Trophoblast cell (in vitro differentiated cells and primary cell): ENCODE results near the gene HOXA9.

Experiments used
- DNase-seq, 2 donors: peaks; one replicate each; pipeline ENCODE4 v3.0.0-alpha.2; 2016
- H2AFZ ChIP-seq: 2 replicates; pipeline ENCODE4 v1.6.1; 2013; ENCODE audit warnings: low read length, moderate library complexity, mild to moderate bottlenecking; ENCODE audit not compliant: insufficient read depth, poor library complexity
- H2AK5ac ChIP-seq: 2 replicates; pipeline ENCODE4 v1.6.1; 2013; ENCODE audit warnings: mild to moderate bottlenecking, low read length
- H2BK120ac ChIP-seq: 2 replicates; pipeline ENCODE4 v1.6.1; 2013; ENCODE audit warnings: low read length, mild to moderate bottlenecking, moderate library complexity; ENCODE audit not compliant: insufficient read depth, poor library complexity
- H2BK12ac ChIP-seq: 2 replicates; pipeline ENCODE4 v1.6.1; 2013; ENCODE audit warnings: mild to moderate bottlenecking, low read length, moderate library complexity
- H2BK5ac ChIP-seq: 2 replicates; pipeline ENCODE4 v1.6.1; 2013; ENCODE audit warnings: low read length, low read depth, moderate library complexity, mild to moderate bottlenecking; ENCODE audit not compliant: poor library complexity
- H3K14ac ChIP-seq: 2 replicates; pipeline ENCODE4 v1.6.1; 2013; ENCODE audit warnings: mild to moderate bottlenecking, low read length
- H3K18ac ChIP-seq: 2 replicates; pipeline ENCODE4 v1.6.1; 2013; ENCODE audit warnings: mild to moderate bottlenecking, low read length
- H3K23ac ChIP-seq: 2 replicates; pipeline ENCODE4 v1.6.1; 2013; ENCODE audit warnings: low read length
- H3K27ac ChIP-seq: 2 replicates; pipeline ENCODE4 v1.5.1; 2013; ENCODE audit warnings: low read depth, mild to moderate bottlenecking, inconsistent platforms, low read length, moderate library complexity
- H3K27me3 ChIP-seq: 2 replicates; pipeline ENCODE4 v1.6.1; 2013; ENCODE audit warnings: inconsistent platforms, mild to moderate bottlenecking, low read length, moderate library complexity; ENCODE audit not compliant: insufficient read depth
- H3K36me3 ChIP-seq, 2 experiments: 1 replicate in 1 of 2; 2 replicates in 1 of 2; pipeline ENCODE4 v1.6.1; 2013; ENCODE audit warnings: low read length in 2 of 2, mild to moderate bottlenecking in 2 of 2, moderate library complexity in 1 of 2; ENCODE audit not compliant: insufficient read depth in 2 of 2, control insufficient read depth in 1 of 2
- H3K4ac ChIP-seq: 2 replicates; pipeline ENCODE4 v1.6.1; 2013; ENCODE audit warnings: low read depth, mild to moderate bottlenecking, low read length, moderate library complexity
- H3K4me1 ChIP-seq, 2 experiments: 1 replicate in 1 of 2; 2 replicates in 1 of 2; pipeline ENCODE4 v1.6.1; 2013; ENCODE audit warnings: low read length in 2 of 2, mild to moderate bottlenecking in 2 of 2, moderate library complexity in 1 of 2; ENCODE audit not compliant: insufficient read depth in 2 of 2, control insufficient read depth in 1 of 2
- H3K4me2 ChIP-seq: 2 replicates; pipeline ENCODE4 v1.6.1; 2013; ENCODE audit warnings: inconsistent platforms, mild to moderate bottlenecking, low read length, moderate library complexity
- H3K4me3 ChIP-seq: 2 replicates; pipeline ENCODE4 v1.5.1; 2013; ENCODE audit warnings: mild to moderate bottlenecking, low read depth, low read length, inconsistent platforms
- H3K79me1 ChIP-seq: one replicate; pipeline ENCODE4 v1.6.1; 2013; ENCODE audit warnings: low read length
- H3K79me2 ChIP-seq: 2 replicates; pipeline ENCODE4 v1.6.1; 2013; ENCODE audit warnings: low read length, mild to moderate bottlenecking; ENCODE audit not compliant: control insufficient read depth, insufficient read depth, poor library complexity
- H3K9ac ChIP-seq: 2 replicates; pipeline ENCODE4 v1.6.1; 2013; ENCODE audit warnings: mild to moderate bottlenecking, low read length
- H3K9me3 ChIP-seq: 2 replicates; pipeline ENCODE4 v1.6.1; 2013; ENCODE audit warnings: low read depth, mild to moderate bottlenecking, control low read depth, inconsistent platforms, low read length; ENCODE audit not compliant: insufficient read depth
- H4K12ac ChIP-seq: 2 replicates; pipeline ENCODE4 v1.6.1; 2013; ENCODE audit warnings: low read depth, mild to moderate bottlenecking, low read length, moderate library complexity
- H4K8ac ChIP-seq: 2 replicates; pipeline ENCODE4 v1.6.1; 2013; ENCODE audit warnings: low read depth, mild to moderate bottlenecking, low read length, moderate library complexity
- H4K91ac ChIP-seq: one replicate; pipeline ENCODE4 v1.6.1; 2013; ENCODE audit warnings: low read depth, mild to moderate bottlenecking, low read length, moderate library complexity
- WGBS: extraction: QIAGEN DNeasy Blood & Tissue Kit; methylation state at CpG from one replicate; pipeline ENCODE4 v1.1.7; 2013; ENCODE audit warnings: missing lambda C conversion rate; ENCODE audit not compliant: insufficient read length, insufficient coverage; ENCODE audit errors: extremely low coverage; 5-methylcytosine and 5-hydroxymethylcytosine counted together

Gene HOXA9

DNA sequence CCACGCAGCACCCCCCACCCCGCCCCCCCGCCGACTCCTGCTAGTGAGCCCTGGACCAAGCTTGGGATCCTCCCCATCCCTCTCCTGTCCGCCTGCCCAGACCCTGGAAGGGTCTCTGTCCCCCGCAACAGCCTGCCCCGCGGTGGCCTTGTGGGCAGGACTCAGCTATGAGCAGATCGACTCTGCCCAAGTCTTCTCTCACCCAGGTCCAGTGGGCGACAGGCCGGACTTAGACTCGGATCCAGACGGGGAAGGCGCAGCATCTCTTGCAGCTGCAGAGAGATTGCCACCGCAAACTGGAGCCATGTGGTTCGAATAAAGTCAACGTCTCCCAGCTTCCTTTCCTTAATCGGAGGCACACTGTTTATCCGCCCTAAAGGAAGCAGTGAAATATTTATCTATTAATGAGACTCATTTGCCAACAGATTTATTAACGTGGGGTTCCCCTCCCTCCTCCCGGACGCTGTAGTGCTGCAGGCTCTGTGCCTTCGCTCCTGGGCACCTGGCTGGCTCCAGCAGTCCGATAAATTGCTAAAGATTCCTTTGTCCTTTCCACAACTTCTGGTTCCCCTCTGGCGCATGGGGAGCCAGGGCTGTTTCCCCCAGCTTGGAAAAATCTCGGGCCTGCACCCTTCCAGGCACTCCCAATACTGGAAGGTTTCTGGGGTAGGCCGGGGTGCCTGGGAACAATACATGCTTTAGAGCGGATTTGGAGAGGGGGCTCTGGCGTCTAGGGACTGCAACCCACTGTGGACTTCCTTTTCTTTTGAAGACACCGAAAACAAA lies 8.2 kb downstream of the HOXA9 start:
- Histone ChIP-seq H2BK120ac (no peak overlapping the region), H3K18ac (no peak overlapping the region), H3K27ac (no peak overlapping the region), H4K91ac (no peak overlapping the region), H3K36me3 (no peaks in the 10 kb centered on the region), H3K9ac (no peak overlapping the region), H3K4ac (no peak overlapping the region), H3K79me2 (peaks cover 1% of the 10 kb centered on the region), H4K12ac (no peak overlapping the region), H3K4me1 (peaks cover 4 to 9% of the 10 kb centered on the region in 2 experiments), H3K4me3 (no peak overlapping the region), H3K9me3 (peaks cover 53% of the 10 kb centered on the region), H3K79me1 (no peaks in the 10 kb centered on the region), H3K4me2 (no peak overlapping the region), H2AK5ac (no peak overlapping the region), H3K14ac (no peak overlapping the region), H3K27me3 (peaks cover 94% of the 10 kb centered on the region), H4K8ac (no peak overlapping the region), H2BK5ac (no peak overlapping the region), H2BK12ac (no peak overlapping the region), H2AFZ (no peak overlapping the region), H3K23ac (no peak overlapping the region)
- DNase-seq = no peak
- no CpG with 5 or more reads among the region's 30 CpGs for WGBS

GRCh38 chr7:27156508-27156898 lies 8.8 kb downstream of the HOXA9 start, which contains the start of gene HOXA7:
Gene HOXA7 (minus strand): TSS chr7:27156675. CDS start chr7:27156545, 130 bp downstream.
- no CpG with 5 or more reads among the region's 33 CpGs for WGBS
- H3K4me1 ChIP-seq = peaks cover 4 to 9% of the 10 kb centered on the region in 2 experiments
- peaks cover 1% of the 10 kb centered on the region for H3K79me2 ChIP-seq
- no peak within 1 kb of the TSS for H2AK5ac ChIP-seq
- no peak within 1 kb of the TSS for H3K23ac ChIP-seq
- H3K27me3 ChIP-seq = peaks cover 95% of the 10 kb centered on the region
- H2BK120ac ChIP-seq = no peak within 1 kb of the TSS
- no peak within 1 kb of the TSS for H3K9ac ChIP-seq
- H3K4me2 ChIP-seq = peak within 1 kb of the TSS; percentile 43
- H4K8ac ChIP-seq = no peak within 1 kb of the TSS
- no peak within 1 kb of the TSS for H3K4ac ChIP-seq
- no peaks in the 10 kb centered on the region for H3K79me1 ChIP-seq
- no peaks in the 10 kb centered on the region for H3K36me3 ChIP-seq
- peaks cover 53% of the 10 kb centered on the region for H3K9me3 ChIP-seq
- peak in 1 of 2 donors; percentile 65 for DNase-seq
- H2AFZ ChIP-seq = no peak within 1 kb of the TSS
- no peak within 1 kb of the TSS for H3K18ac ChIP-seq
- H2BK5ac ChIP-seq = no peak within 1 kb of the TSS
- no peak within 1 kb of the TSS for H4K91ac ChIP-seq
- no peak within 1 kb of the TSS for H3K14ac ChIP-seq
- H4K12ac ChIP-seq = no peak within 1 kb of the TSS
- no peak within 1 kb of the TSS for H3K4me3 ChIP-seq
- no peak within 1 kb of the TSS for H3K27ac ChIP-seq
- H2BK12ac ChIP-seq = no peak within 1 kb of the TSS

- no peaks in the 10 kb centered on the region for H3K36me3 ChIP-seq
- peaks cover 96% of the 10 kb centered on the region for H3K27me3 ChIP-seq
- H3K23ac ChIP-seq = no peak overlapping the region
- H3K79me2 ChIP-seq = peaks cover 1% of the 10 kb centered on the region
- no peak overlapping the region for H2BK5ac ChIP-seq
- H3K4me3 ChIP-seq = no peak overlapping the region
- no peak overlapping the region for H2AFZ ChIP-seq
- H3K14ac ChIP-seq = no peak overlapping the region
- no peak overlapping the region for H2AK5ac ChIP-seq
- peak in 1 of 2 donors; percentile 60 for DNase-seq
- no peak overlapping the region for H4K91ac ChIP-seq
- H3K4me1 ChIP-seq = peaks cover 4 to 5% of the 10 kb centered on the region in 2 experiments
- H4K12ac ChIP-seq = no peak overlapping the region
- no peak overlapping the region for H3K9ac ChIP-seq
- H4K8ac ChIP-seq = no peak overlapping the region
- no peak overlapping the region for H3K18ac ChIP-seq
- peak overlapping the region; percentile 43 for H3K4me2 ChIP-seq
- H2BK120ac ChIP-seq = no peak overlapping the region
- H3K79me1 ChIP-seq = no peaks in the 10 kb centered on the region
- no peak overlapping the region for H2BK12ac ChIP-seq
- H3K9me3 ChIP-seq = peaks cover 53% of the 10 kb centered on the region
- no CpG with 5 or more reads among the region's 63 CpGs for WGBS
- no peak overlapping the region for H3K27ac ChIP-seq
- no peak overlapping the region for H3K4ac ChIP-seq
Measured at GRCh38 chr7:27155816-27156507, 9.4 kb downstream of the HOXA9 start.

GRCh38 chr7:27154901-27155815 lies 10.2 kb downstream of the HOXA9 start:
- no peak overlapping the region for H3K4ac ChIP-seq
- no peak overlapping the region for H2BK5ac ChIP-seq
- H3K27ac ChIP-seq = no peak overlapping the region
- H2AFZ ChIP-seq = no peak overlapping the region
- WGBS = no CpG with 5 or more reads among the region's 48 CpGs
- no peak overlapping the region for H2BK12ac ChIP-seq
- no peak overlapping the region for H4K12ac ChIP-seq
- no peaks in the 10 kb centered on the region for H3K79me2 ChIP-seq
- no peak overlapping the region for H3K18ac ChIP-seq
- H3K4me2 ChIP-seq = peak overlapping the region; percentile 15
- H3K27me3 ChIP-seq = peaks cover 96% of the 10 kb centered on the region
- H3K4me1 ChIP-seq = peaks cover 0 to 2% of the 10 kb centered on the region in 2 experiments
- no peak overlapping the region for H4K91ac ChIP-seq
- no peaks in the 10 kb centered on the region for H3K79me1 ChIP-seq
- H3K9ac ChIP-seq = peak overlapping the region; percentile 41
- no peaks in the 10 kb centered on the region for H3K36me3 ChIP-seq
- H3K14ac ChIP-seq = no peak overlapping the region
- H4K8ac ChIP-seq = no peak overlapping the region
- peaks cover 58% of the 10 kb centered on the region for H3K9me3 ChIP-seq
- no peak overlapping the region for H3K4me3 ChIP-seq
- H2BK120ac ChIP-seq = no peak overlapping the region
- H3K23ac ChIP-seq = peak overlapping the region; percentile 42
- DNase-seq = no peak
- no peak overlapping the region for H2AK5ac ChIP-seq
